ENCODE measurements around the gene INPP5K. TPM values are rescaled to one million over a fixed set of nuclear protein-coding genes. Genes with fewer than 3 reads are reported as not detected.

INPP5K gene
- total RNA-seq, 4 donors from 2014 or later, result 62.0 to 89.3 (median 76.1) TPM

DNA sequence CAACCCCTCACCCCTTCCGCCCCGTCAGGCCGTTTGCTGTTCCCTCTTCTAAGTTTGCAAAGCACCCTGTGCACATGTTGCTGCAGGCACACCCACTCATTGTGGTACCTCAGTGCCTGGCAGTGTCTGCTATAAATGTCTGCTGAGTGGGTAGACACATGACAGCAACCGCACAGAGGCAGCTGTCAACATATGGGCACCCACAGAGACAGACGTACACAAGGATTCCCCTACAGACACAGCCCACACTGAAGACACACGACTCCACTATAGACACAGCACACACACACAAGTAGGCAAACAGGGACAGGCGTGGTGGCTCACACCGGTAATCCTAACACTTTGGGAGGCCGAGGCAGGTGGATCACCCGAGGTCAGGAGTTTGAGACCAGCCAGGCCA is 42.6 kb downstream of the INPP5K start:
- Histone ChIP-seq H3K4me3 (no peak overlapping the region), H3K27me3 (no peaks in the 10 kb centered on the region), H3K9me3 (no peaks in the 10 kb centered on the region), H3K4me1 (peaks cover 8 to 62% (median 32%) of the 10 kb centered on the region in 4 donors), H3K36me3 (peaks cover 68 to 100% (median 99%) of the 10 kb centered on the region in 4 donors), H3K27ac (replicated peaks in 1 of 4) (no peak overlapping the region)
- DNase-seq (ENCODE audit: extremely low spot score), result no peak
- 87% methylated on average over 10 of the region's 10 CpGs for WGBS
- TF ChIP-seq POLR2AphosphoS5 (IDR thresholded peaks at IDR 0.05) (no peak), EP300 (IDR thresholded peaks at IDR 0.05) (no peak), POLR2A (IDR thresholded peaks at IDR 0.05; ENCODE audit: low read depth) (no peak)
- TF ChIP-seq, protein P1, sequence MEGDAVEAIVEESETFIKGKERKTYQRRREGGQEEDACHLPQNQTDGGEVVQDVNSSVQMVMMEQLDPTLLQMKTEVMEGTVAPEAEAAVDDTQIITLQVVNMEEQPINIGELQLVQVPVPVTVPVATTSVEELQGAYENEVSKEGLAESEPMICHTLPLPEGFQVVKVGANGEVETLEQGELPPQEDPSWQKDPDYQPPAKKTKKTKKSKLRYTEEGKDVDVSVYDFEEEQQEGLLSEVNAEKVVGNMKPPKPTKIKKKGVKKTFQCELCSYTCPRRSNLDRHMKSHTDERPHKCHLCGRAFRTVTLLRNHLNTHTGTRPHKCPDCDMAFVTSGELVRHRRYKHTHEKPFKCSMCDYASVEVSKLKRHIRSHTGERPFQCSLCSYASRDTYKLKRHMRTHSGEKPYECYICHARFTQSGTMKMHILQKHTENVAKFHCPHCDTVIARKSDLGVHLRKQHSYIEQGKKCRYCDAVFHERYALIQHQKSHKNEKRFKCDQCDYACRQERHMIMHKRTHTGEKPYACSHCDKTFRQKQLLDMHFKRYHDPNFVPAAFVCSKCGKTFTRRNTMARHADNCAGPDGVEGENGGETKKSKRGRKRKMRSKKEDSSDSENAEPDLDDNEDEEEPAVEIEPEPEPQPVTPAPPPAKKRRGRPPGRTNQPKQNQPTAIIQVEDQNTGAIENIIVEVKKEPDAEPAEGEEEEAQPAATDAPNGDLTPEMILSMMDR (IDR thresholded peaks at IDR 0.05), result no peak
- intact Hi-C loops (cut with DNase I), result no loop called here

DNA sequence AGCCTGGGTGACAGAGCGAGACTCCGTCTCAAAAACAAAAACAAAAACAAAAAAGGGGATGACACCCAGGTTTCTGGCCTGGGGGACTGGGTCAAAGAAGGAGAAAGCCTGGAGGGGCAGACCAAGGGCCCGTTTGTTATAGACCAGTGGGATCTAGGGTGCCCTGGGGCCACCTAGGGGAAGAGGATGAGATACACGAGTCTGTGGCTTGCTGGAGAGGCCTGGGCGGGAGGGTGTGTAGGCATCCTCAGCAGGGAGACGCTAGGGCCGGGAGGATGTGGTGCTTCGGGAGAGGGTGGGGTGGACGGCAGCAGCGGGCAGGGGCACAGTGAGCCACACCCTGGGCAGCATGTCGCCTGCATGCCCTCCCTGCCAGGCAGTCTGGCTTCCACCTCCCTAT is 43.2 kb downstream of the INPP5K start:
- Histone ChIP-seq H3K27ac (replicated peaks in 1 of 4) (peak overlapping the region in 1 of 4 donors; percentile 36), H3K4me3 (no peak overlapping the region), H3K36me3 (peaks cover 68 to 100% (median 99%) of the 10 kb centered on the region in 4 donors), H3K27me3 (no peaks in the 10 kb centered on the region), H3K4me1 (peaks cover 8 to 63% (median 32%) of the 10 kb centered on the region in 4 donors), H3K9me3 (no peaks in the 10 kb centered on the region)
- 65% methylated on average over 11 of the region's 11 CpGs for WGBS
- TF ChIP-seq EP300 (IDR thresholded peaks at IDR 0.05), result no peak
- TF ChIP-seq POLR2A (IDR thresholded peaks at IDR 0.05; ENCODE audit: low read depth), result no peak
- no peak for TF ChIP-seq POLR2AphosphoS5 (IDR thresholded peaks at IDR 0.05)
- TF ChIP-seq, protein P1 (IDR thresholded peaks at IDR 0.05), result no peak
- no peak for DNase-seq (ENCODE audit: extremely low spot score)
- intact Hi-C loops (cut with DNase I), result no loop called here

- H3K36me3 ChIP-seq, result peaks cover 66 to 100% (median 98%) of the 10 kb centered on the region in 4 donors
- no peak for DNase-seq (ENCODE audit: extremely low spot score)
- H3K27me3 ChIP-seq, result no peaks in the 10 kb centered on the region
- H3K27ac ChIP-seq (replicated peaks in 1 of 4), result no peak overlapping the region
- no peak for TF ChIP-seq POLR2A (IDR thresholded peaks at IDR 0.05; ENCODE audit: low read depth)
- H3K4me1 ChIP-seq, result peaks cover 8 to 56% (median 30%) of the 10 kb centered on the region in 4 donors
- no peaks in the 10 kb centered on the region for H3K9me3 ChIP-seq
- H3K4me3 ChIP-seq, result no peak overlapping the region
- intact Hi-C loops (cut with DNase I), result no loop called here
- 84% methylated on average over 23 of the region's 42 CpGs for WGBS
Measured at GRCh38 chr17:1471911-1472821, 44.2 kb downstream of the INPP5K start.

DNA sequence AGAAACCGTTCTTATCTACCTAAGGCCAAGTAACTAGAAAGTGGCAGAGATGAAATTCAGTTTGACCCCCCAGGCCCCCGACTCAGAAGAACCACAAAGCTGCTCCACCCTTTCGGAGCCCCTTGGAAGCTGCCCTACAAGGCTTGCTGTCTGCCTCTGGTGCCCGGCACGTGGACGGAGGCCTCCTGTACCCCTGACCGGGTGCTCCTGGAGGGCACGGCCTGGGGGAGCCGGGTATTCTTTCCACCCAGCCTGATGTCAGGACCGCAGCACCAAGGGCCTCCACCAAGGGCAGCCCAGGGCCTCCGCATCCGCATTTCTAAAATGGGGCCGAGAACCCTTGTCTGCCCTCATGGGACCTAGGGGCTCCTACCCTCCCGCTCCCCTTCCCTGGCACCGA is 44.9 kb downstream of the INPP5K start:
- Histone ChIP-seq H3K4me3 (no peak overlapping the region), H3K27ac (replicated peaks in 1 of 4) (no peak overlapping the region), H3K36me3 (peaks cover 66 to 100% (median 98%) of the 10 kb centered on the region in 4 donors), H3K4me1 (peaks cover 8 to 49% (median 24%) of the 10 kb centered on the region in 4 donors), H3K9me3 (no peaks in the 10 kb centered on the region), H3K27me3 (no peaks in the 10 kb centered on the region)
- 94% methylated on average over 12 of the region's 15 CpGs for WGBS
- no peak for DNase-seq (ENCODE audit: extremely low spot score)
- intact Hi-C loops (cut with DNase I), result no loop called here
- TF ChIP-seq, protein P1 (IDR thresholded peaks at IDR 0.05), result no peak
- TF ChIP-seq POLR2A (IDR thresholded peaks at IDR 0.05; ENCODE audit: low read depth) (no peak), EP300 (IDR thresholded peaks at IDR 0.05) (no peak), POLR2AphosphoS5 (IDR thresholded peaks at IDR 0.05) (no peak)

- WGBS, result 77% methylated on average over 25 of the region's 25 CpGs
- intact Hi-C loops (cut with DNase I), result no loop called here
Measured at GRCh38 chr17:1470755-1471462, 45.5 kb downstream of the INPP5K start.

More at GRCh38 chr17:1470755-1471462, 45.5 kb downstream of the INPP5K start:
- H3K36me3 ChIP-seq, result peaks cover 62 to 100% (median 99%) of the 10 kb centered on the region in 4 donors
- TF ChIP-seq POLR2A (IDR thresholded peaks at IDR 0.05; ENCODE audit: low read depth) (no peak), POLR2AphosphoS5 (IDR thresholded peaks at IDR 0.05) (no peak), EP300 (IDR thresholded peaks at IDR 0.05) (no peak)
- TF ChIP-seq, protein P1 (IDR thresholded peaks at IDR 0.05), result no peak
- no peaks in the 10 kb centered on the region for H3K27me3 ChIP-seq
- peaks cover 8 to 44% (median 18%) of the 10 kb centered on the region in 4 donors for H3K4me1 ChIP-seq
- no peaks in the 10 kb centered on the region for H3K9me3 ChIP-seq
- peak overlapping the region in 2 of 4 donors; percentile 13 to 30 for H3K27ac ChIP-seq (replicated peaks in 1 of 4)
- DNase-seq (ENCODE audit: extremely low spot score), result no peak
- no peak overlapping the region for H3K4me3 ChIP-seq
